GM10248 (cell line): Measurements from ENCODE around the gene GPBAR1.

ENCODE experiments used
- CTCF ChIA-PET: fragments of 300-600 bp; sonication (Branson Sonifier 250); formaldehyde crosslinking; extraction: SDS; loops from one replicate; lab custom pipeline; 2021; ENCODE audit warnings: antibody characterized with exemption; lab: Yijun Ruan, JAX
- POLR2A ChIA-PET: fragments of 350-650 bp; sonication (Branson Sonifier 250); formaldehyde crosslinking; extraction: SDS; loops from one replicate; lab custom pipeline; 2020; ENCODE audit warnings: antibody characterized with exemption; lab: Yijun Ruan, JAX
- DNase-seq: peaks from one replicate; pipeline ENCODE4 v3.0.0; 2012; ENCODE audit errors: extremely low spot score
- CTCF ChIP-seq: IDR thresholded peaks from 2 replicates; pipeline ENCODE4 v1.5.1; 2012; ENCODE audit warnings: mild to moderate bottlenecking, low read depth; ENCODE audit errors: extremely low read depth, missing control alignments, control extremely low read depth

GPBAR1 gene

GRCh38 chr2:218260742-218261422 is at the start of gene GPBAR1:
Gene GPBAR1 (plus strand): TSS chr2:218261015. CDS start chr2:218262725, 1,710 bp downstream.
- POLR2A ChIA-PET, result interaction anchor here (0.6 kb wide), 1 partner anchor 39 kb away, joined by 4 read pairs; no protein-coding TSS in a partner anchor
- no peak for TF ChIP-seq CTCF
- no peak for DNase-seq
- CTCF ChIA-PET, result interaction anchor here (1.0 to 4.2 kb wide), 4 partner anchors 10 to 14 kb away, joined by 3 to 21 read pairs (median 7); partner anchors contain the start of genes AAMP and PNKD

- DNase-seq, result no peak
- CTCF ChIA-PET, result no interaction called here
- POLR2A ChIA-PET, result no interaction called here
- TF ChIP-seq CTCF, result no peak
These were observed 46.7 kb upstream of the GPBAR1 start for GRCh38 chr2:218214116-218214515.

GRCh38 chr2:218216336-218216673 is 44.5 kb upstream of the GPBAR1 start:
- POLR2A ChIA-PET, result no interaction called here
- CTCF ChIA-PET, result interaction anchor here (1.4 to 1.8 kb wide), 3 partner anchors 15 to 54 kb away, joined by 3 to 8 read pairs (median 3); partner anchors contain the start of genes AAMP and PNKD
- TF ChIP-seq CTCF, result no peak
- no peak for DNase-seq

- peak; percentile 95 for DNase-seq
- no peak for TF ChIP-seq CTCF
- CTCF ChIA-PET, result interaction anchor here (0.7 to 1.8 kb wide), 4 partner anchors 14 to 330 kb away, joined by 3 to 8 read pairs (median 3); partner anchors contain the start of genes AAMP and PNKD
- POLR2A ChIA-PET, result interaction anchor here (1.2 kb wide), 1 partner anchor 28 kb away, joined by 4 read pairs; no protein-coding TSS in a partner anchor
These were observed 44.0 kb upstream of the GPBAR1 start, which contains the start of gene ARPC2 for GRCh38 chr2:218216674-218217359. Gene ARPC2 (plus strand): TSS chr2:218217189. CDS start chr2:218217471, 282 bp downstream.

GRCh38 chr2:218217360-218218267 is 43.2 kb upstream of the GPBAR1 start:
- TF ChIP-seq CTCF, result no peak
- ChIA-PET CTCF (interaction anchor here (0.7 to 2.0 kb wide), 4 partner anchors 10 to 331 kb away, joined by 3 to 6 read pairs (median 3); no protein-coding TSS in a partner anchor), POLR2A (interaction anchor here (1.0 to 1.2 kb wide), 2 partner anchors 13 to 29 kb away, joined by 3 to 4 read pairs; no protein-coding TSS in a partner anchor)
- peak; percentile 71 for DNase-seq
